GM21360 (cell line): ENCODE results near the gene SYNM.
"Not testable (repeated sequence)": the region's sequence is repeated elsewhere in the genome, so short reads cannot be mapped to it uniquely, and the experiment has no call there.

Experiments
- ATAC-seq: cut with Tn5 transposase; IDR thresholded peaks from one replicate; pipeline ENCODE4 v1.9.1; 2021; ENCODE audit warnings: mild to moderate bottlenecking, moderate library complexity; ENCODE audit not compliant: unreplicated experiment

Gene SYNM

DNA sequence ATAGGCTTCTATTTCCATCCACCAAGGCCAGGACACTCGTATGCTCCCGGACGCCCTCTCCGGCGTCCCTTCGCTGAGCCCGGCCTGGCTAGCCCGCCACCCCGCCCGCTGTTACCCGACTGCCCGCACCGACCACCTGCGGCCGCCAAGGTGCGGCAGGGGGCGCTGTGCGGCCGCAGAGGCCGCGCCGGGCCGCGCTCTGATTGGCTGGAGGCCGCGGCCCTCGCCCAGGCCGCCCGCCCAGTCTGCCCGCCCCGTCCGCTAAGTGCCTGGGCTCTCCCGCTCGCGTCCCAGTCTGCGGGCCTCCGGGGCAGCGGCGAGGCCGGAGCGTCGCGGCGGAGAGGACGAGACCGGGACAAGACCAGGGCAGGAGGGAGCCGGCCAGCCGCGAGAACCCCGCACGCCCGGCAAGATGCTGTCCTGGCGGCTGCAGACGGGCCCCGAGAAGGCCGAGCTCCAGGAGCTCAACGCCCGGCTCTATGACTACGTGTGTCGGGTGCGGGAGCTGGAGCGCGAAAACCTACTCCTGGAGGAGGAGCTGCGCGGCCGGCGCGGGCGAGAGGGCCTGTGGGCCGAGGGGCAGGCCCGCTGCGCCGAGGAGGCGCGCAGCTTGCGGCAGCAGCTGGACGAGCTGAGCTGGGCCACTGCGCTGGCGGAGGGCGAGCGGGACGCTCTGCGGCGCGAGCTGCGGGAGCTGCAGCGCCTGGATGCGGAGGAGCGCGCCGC, at the start of gene SYNM:
TSS of gene SYNM (plus strand) at position 293 of the 726 bp plus-strand sequence. CDS start at position 413, 120 bp downstream.
- peak; percentile 80 for ATAC-seq

- ATAC-seq: no peak
Observed at GRCh38 chr15:99055555-99056134, 49.2 kb upstream of the SYNM start.

DNA sequence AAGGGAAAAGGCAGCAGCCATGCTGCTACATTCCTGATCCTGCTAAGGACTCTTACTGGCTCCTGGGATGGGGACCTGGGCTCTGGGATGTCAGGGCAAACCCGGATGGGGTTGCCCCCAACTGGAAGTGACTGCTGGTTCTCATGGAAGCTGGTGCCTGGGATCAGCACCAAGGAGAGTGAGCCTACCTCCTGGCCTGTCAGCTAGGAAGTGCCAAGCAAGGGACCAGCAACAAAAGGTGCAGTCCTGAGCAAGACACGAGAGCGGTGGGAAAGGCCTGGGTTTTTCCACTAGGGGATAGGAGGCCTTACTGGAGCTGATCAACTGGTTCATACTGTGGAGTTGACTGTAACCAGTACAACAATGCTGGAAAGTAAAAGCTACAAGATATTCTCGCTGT, 47.9 kb upstream of the SYNM start:
- no peak for ATAC-seq

DNA sequence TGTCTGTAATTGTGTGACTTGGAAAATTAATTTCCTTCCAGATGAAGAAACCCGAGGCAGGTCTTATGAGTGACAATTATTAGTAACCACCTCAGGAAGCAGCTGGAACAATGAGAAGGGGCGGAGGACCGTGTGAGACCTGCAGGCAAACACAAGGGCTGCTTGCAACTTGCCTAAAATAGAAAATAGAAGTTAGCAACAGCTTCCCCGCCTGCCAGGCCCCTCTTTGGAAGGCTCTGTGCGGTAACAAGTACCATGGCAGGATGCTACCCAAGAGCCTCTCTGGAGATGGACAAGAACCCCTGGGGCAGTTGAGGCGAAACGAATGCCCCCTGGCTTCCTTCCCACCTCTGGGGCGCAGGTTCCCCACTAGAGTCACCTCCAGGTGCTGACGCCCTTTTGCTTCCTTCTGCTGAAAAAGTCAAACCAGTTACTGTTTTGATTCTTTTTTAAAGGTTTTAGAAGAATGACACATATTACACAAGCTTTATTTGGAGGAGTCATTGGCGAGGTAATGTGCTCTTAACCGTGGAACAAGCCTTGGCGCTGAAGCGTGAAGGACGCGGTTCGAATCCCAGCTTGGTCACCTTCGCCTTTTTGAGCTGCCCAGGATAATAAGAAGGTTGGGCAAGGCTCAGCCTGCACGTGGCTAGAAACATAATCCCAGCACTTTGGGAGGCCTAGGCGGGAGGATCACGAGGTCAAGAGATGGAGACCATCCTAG, 47.0 kb upstream of the SYNM start:
- no peak for ATAC-seq

- ATAC-seq: no peak
Observed at GRCh38 chr15:99058421-99058870, 46.4 kb upstream of the SYNM start.

GRCh38 chr15:99059010-99059981, 45.6 kb upstream of the SYNM start:
- ATAC-seq: peak; percentile 70

DNA sequence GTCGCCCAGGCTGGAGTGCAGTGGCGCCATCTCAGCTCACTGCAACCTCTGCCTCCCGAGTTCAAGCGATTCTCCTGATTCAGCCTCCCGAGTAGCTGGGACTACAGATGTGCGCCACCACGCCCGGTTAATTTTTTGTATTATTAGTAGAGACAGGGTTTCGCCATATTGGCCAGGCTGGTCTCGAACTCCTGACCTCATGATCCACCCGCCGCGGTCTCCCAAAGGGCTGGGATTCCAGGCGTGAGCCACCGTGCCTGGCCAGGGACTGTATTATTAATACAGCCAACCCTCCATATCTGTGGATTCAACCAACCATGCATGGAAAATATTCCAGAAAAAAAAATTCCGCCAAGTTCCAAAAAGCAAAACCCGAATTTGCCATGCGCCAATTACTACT, 44.7 kb upstream of the SYNM start:
- not testable (repeated sequence) for ATAC-seq

DNA sequence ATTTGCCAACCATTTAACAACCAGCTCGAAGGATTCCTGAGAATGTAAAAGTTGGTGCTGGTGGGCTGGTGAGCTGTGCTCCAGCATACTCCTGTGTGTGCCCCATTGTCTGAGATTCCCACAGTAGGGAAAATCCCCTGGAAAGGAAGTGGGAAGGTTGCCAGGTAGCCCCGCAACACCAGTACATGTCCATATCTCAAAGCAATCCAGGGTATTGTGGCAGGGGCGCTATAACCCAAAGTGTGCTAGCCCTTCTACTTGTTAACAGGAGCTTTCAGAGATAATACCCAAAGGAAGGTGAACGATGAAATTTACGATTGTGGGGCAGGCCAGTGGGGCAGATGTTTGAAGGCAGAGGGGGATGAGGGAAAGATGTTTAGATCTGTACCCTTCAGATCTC, 42.7 kb upstream of the SYNM start:
- ATAC-seq: no peak

GRCh38 chr15:99068186-99068585, 36.7 kb upstream of the SYNM start:
- no peak for ATAC-seq

- no peak for ATAC-seq
Observed at GRCh38 chr15:99070208-99070607, 34.7 kb upstream of the SYNM start.

- no peak for ATAC-seq
Observed at GRCh38 chr15:99071091-99071680, 33.7 kb upstream of the SYNM start.

- no peak for ATAC-seq
Observed at GRCh38 chr15:99073008-99073717, 31.7 kb upstream of the SYNM start.

DNA sequence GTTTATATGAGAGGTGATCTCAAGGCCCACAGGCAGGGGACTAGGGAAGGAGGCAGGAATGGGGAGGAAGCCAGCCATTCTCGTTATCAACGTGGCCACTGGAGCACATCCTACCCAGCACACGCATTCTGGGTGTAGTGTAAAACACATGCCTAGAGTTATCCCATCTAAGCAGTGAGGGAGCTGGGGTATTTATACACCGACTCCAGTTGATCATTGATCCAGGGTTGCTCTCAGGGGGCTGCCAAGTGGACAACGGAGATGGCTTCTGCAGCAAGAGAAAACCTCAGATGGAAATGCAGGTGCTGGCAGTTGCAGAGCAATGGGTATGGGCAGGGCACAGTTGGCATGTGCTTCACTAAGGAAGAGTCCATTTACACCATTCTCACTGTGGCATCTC, 30.4 kb upstream of the SYNM start:
- ATAC-seq: no peak

DNA sequence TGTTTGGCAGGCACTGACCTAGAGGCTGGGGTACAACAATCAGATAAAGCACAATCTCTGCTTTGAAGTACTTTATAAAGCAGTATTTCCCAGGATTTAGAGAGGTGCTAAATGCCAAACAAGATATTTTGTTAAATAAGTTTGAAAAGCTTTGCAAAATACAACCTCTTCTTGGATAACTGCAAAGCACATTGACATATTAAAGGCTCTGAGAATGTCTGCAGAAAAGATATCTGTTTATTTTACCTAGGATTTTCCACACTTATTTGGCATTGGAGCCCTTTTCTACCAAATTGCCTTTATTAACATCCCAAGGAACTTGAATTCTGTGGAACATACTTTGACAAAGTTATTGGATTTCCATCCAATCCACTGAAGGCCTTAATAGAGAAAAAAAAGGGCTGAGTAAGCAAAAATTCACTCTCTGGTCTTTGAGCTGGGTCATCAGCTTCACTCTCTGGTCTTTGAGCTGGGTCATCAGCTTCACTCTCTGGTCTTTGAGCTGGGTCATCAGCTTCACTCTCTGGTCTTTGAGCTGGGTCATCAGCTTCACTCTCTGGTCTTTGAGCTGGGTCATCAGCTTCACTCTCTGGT, 29.7 kb upstream of the SYNM start:
- not testable (repeated sequence) for ATAC-seq

- ATAC-seq: peak; percentile 19
Observed at GRCh38 chr15:99076109-99076508, 28.8 kb upstream of the SYNM start.

DNA sequence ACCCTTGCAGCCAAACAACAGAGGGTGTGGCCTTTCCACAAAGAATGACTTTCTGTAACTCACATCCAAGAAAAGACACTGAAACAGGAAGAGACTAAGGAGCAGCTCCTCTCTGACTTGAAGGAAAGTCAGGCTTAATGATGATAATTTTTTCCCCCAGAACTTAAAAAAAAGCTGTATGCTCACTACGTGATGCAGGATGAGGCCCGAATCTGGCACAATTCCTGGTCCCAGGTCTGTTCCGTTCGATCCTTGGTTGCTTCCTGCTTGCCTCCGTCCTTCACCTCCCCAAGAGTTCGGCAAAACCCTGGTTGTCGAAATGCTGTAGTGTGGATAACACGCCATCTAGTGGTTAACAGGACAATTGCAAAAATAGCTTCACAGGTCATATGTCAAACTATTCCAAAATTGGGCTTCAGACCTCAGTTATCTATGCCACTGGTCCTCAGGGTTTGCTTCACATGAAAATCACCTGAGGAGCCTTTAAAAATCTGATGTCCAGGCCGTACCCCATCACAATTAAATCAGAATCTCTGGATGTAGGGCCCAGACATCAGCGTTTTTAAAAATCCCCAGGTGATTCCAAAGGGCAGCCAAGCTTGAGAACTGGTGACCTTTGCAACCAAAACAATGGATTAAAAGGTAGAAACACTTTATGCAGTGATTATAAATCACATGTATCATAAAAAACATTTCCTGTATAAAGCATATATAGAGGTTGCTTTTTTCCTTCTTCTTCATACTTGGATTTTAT, 28.1 kb upstream of the SYNM start:
- peak; percentile 89 for ATAC-seq

DNA sequence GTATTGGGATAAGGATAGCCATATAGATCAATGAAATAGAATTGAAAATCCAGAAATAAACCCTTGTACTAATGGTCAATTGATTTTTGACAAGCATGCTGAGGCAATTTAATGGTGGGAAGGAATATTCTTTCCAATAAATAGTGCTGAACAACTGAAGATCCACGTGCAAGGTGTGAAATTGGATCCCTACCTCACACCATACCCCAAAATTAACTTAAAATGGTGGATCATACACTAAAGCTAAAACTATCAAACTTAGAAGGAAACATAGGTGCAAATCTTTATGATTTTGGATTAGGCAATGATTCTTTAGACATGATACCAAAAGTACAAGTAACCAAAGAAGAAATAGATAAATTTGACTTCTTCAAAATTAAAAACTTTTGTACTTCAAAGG, 22.1 kb upstream of the SYNM start:
- ATAC-seq: no peak

- no peak for ATAC-seq
Observed at GRCh38 chr15:99084965-99085364, 19.9 kb upstream of the SYNM start.
